ENCODE measurements around the gene PHB1.

Gene PHB1

GRCh38 chr17:49384951-49385350 lies 29.7 kb downstream of the PHB1 start:
- H3K9ac ChIP-seq (ENCODE audit: low read length) = no peak overlapping the region
- no peak overlapping the region for H2AFZ ChIP-seq (ENCODE audit: low read length)
- H3K79me2 ChIP-seq (ENCODE audit: insufficient read depth, low read length) = no peaks in the 10 kb centered on the region
- H3K4me3 ChIP-seq (ENCODE audit: low read depth, low read length, poor library complexity, severe bottlenecking) = no peak overlapping the region
- H4K20me1 ChIP-seq (ENCODE audit: insufficient read depth, low read length) = no peaks in the 10 kb centered on the region
- no peak overlapping the region for H3K4me2 ChIP-seq (ENCODE audit: low read length)
- no peaks in the 10 kb centered on the region for H3K9me2 ChIP-seq (ENCODE audit: low read depth, low read length)
- H3K4me1 ChIP-seq (ENCODE audit: insufficient read depth, low read length, severe bottlenecking) = peaks cover 26% of the 10 kb centered on the region
- H3K27me3 ChIP-seq (ENCODE audit: insufficient read depth, low read length) = no peaks in the 10 kb centered on the region
- H3K9me3 ChIP-seq (ENCODE audit: low read length) = 0 out of 2 replicates have a peak, but pooled peaks cover 2% of the 10 kb centered on the region
- TF ChIP-seq EZH2 (IDR thresholded peaks at IDR 0.05; ENCODE audit: borderline replicate concordance, low read length) (no peak), CTCF (IDR thresholded peaks at IDR 0.05; ENCODE audit: low read length) (no peak)
- H3K36me3 ChIP-seq (ENCODE audit: insufficient read depth, low read length) = no peaks in the 10 kb centered on the region; the same call in 1 of the 2 replicates
- H3F3A ChIP-seq (ENCODE audit: insufficient read depth, low read length) = no peaks in the 10 kb centered on the region
- H3K27ac ChIP-seq (ENCODE audit: low read depth, low read length, poor library complexity, severe bottlenecking) = no peak overlapping the region

GRCh38 chr17:49383060-49383459 lies 31.6 kb downstream of the PHB1 start:
- Histone ChIP-seq H2AFZ (ENCODE audit: low read length) (no peak overlapping the region), H3K9me3 (ENCODE audit: low read length) (peaks cover 13% of the 10 kb centered on the region), H3K36me3 (ENCODE audit: insufficient read depth, low read length) (no peaks in the 10 kb centered on the region; the same call in 1 of the 2 replicates), H3K4me1 (ENCODE audit: insufficient read depth, low read length, severe bottlenecking) (peaks cover 8% of the 10 kb centered on the region), H3K4me2 (ENCODE audit: low read length) (no peak overlapping the region), H3K27ac (ENCODE audit: low read depth, low read length, poor library complexity, severe bottlenecking) (no peak overlapping the region), H4K20me1 (ENCODE audit: insufficient read depth, low read length) (no peaks in the 10 kb centered on the region), H3K9me2 (ENCODE audit: low read depth, low read length) (no peaks in the 10 kb centered on the region), H3K79me2 (ENCODE audit: insufficient read depth, low read length) (no peaks in the 10 kb centered on the region), H3K9ac (ENCODE audit: low read length) (no peak overlapping the region), H3K4me3 (ENCODE audit: low read depth, low read length, poor library complexity, severe bottlenecking) (no peak overlapping the region), H3F3A (ENCODE audit: insufficient read depth, low read length) (no peaks in the 10 kb centered on the region), H3K27me3 (ENCODE audit: insufficient read depth, low read length) (no peaks in the 10 kb centered on the region; the same call in 1 of the 2 replicates)
- no peak for TF ChIP-seq CTCF (IDR thresholded peaks at IDR 0.05; ENCODE audit: low read length)
- TF ChIP-seq EZH2 (IDR thresholded peaks at IDR 0.05; ENCODE audit: borderline replicate concordance, low read length) = no peak

GRCh38 chr17:49382556-49382955 lies 32.1 kb downstream of the PHB1 start:
- Histone ChIP-seq H2AFZ (ENCODE audit: low read length) (no peak overlapping the region), H3K79me2 (ENCODE audit: insufficient read depth, low read length) (no peaks in the 10 kb centered on the region), H3K27me3 (ENCODE audit: insufficient read depth, low read length) (no peaks in the 10 kb centered on the region; the same call in 1 of the 2 replicates), H3K4me3 (ENCODE audit: low read depth, low read length, poor library complexity, severe bottlenecking) (no peak overlapping the region), H4K20me1 (ENCODE audit: insufficient read depth, low read length) (no peaks in the 10 kb centered on the region), H3K9me3 (ENCODE audit: low read length) (peaks cover 15% of the 10 kb centered on the region), H3K9ac (ENCODE audit: low read length) (no peak overlapping the region), H3K9me2 (ENCODE audit: low read depth, low read length) (no peaks in the 10 kb centered on the region), H3F3A (ENCODE audit: insufficient read depth, low read length) (no peaks in the 10 kb centered on the region), H3K4me2 (ENCODE audit: low read length) (no peak overlapping the region), H3K4me1 (ENCODE audit: insufficient read depth, low read length, severe bottlenecking) (peaks cover 3% of the 10 kb centered on the region), H3K27ac (ENCODE audit: low read depth, low read length, poor library complexity, severe bottlenecking) (no peak overlapping the region), H3K36me3 (ENCODE audit: insufficient read depth, low read length) (no peaks in the 10 kb centered on the region; the same call in 1 of the 2 replicates)
- TF ChIP-seq CTCF (IDR thresholded peaks at IDR 0.05; ENCODE audit: low read length) (no peak), EZH2 (IDR thresholded peaks at IDR 0.05; ENCODE audit: borderline replicate concordance, low read length) (no peak)
